Sigmoid colon (tissue), 7 donors: Measurements from ENCODE around the gene DPF1. TPM values are rescaled to one million over a fixed set of nuclear protein-coding genes. Genes with fewer than 3 reads are reported as not detected.

ENCODE experiments used
- DNase-seq: peaks from one replicate; pipeline ENCODE4 v3.0.0-alpha.2; 2019
- H3K27ac ChIP-seq, 4 donors: fragments of 200-600 bp; sonication (generic); one replicate each; pipeline ENCODE4 v1.5.1; 2016 to 2019; ENCODE audit warnings: mild to moderate bottlenecking in 1 of 4
- H3K27me3 ChIP-seq, 3 donors: fragments of 200-600 bp; sonication (generic); one replicate each; pipeline ENCODE4 v1.5.1; 2019; ENCODE audit warnings: mild to moderate bottlenecking in 1 of 3
- H3K36me3 ChIP-seq, 4 donors: fragments of 200-600 bp; sonication (generic); one replicate each; pipeline ENCODE4 v1.5.1; 2016 to 2019
- H3K4me1 ChIP-seq, 4 donors: fragments of 200-600 bp; sonication (generic); one replicate each; pipeline ENCODE4 v1.5.1; 2017 to 2019
- H3K4me3 ChIP-seq, 4 donors: fragments of 200-600 bp; sonication (generic); one replicate each; pipeline ENCODE4 v1.5.1; 2017 to 2019; ENCODE audit warnings: mild to moderate bottlenecking in 2 of 4, moderate library complexity in 1 of 4
- H3K9me3 ChIP-seq, 4 donors: fragments of 200-600 bp in 3 of 4; sonication (generic) in 3 of 4; one replicate each; pipeline versions ENCODE4 v1.5.1 to v1.6.1; 2013 to 2019
- CTCF ChIP-seq, 4 experiments: fragments of 450-650 bp in 3 of 4; fragments of 200-600 bp in 1 of 4; IDR thresholded peaks; one replicate each; pipeline ENCODE4 v1.5.1; 2016 to 2019; ENCODE audit warnings: antibody characterized with exemption in 4 of 4, mild to moderate bottlenecking in 3 of 4, moderate library complexity in 2 of 4
- EP300 ChIP-seq, 4 donors: sonication (generic); formaldehyde crosslinking; IDR thresholded peaks; one replicate each; pipeline ENCODE4 v1.6.1; 2017; ENCODE audit warnings: antibody characterized with exemption in 4 of 4
- POLR2A ChIP-seq, 2 donors: fragments of 450-650 bp; IDR thresholded peaks; one replicate each; pipeline ENCODE4 v1.6.1; 2016; ENCODE audit warnings: antibody characterized with exemption in 2 of 2, mild to moderate bottlenecking in 2 of 2, moderate library complexity in 2 of 2
- POLR2AphosphoS5 ChIP-seq, 4 donors: sonication (generic); formaldehyde crosslinking; IDR thresholded peaks; one replicate each; pipeline ENCODE4 v1.6.1; 2017; ENCODE audit warnings: antibody characterized with exemption in 4 of 4
- WGBS, 2 donors: extraction: QIAGEN DNeasy Blood & Tissue Kit; methylation state at CpG; one replicate each; pipeline ENCODE4 v1.1.7; 2013; 5-methylcytosine and 5-hydroxymethylcytosine counted together
- intact Hi-C: fragments of 100-400 bp; cut with DNase I; formaldehyde crosslinking; loops from one replicate; pipeline ENCODE4 v1.15.1; 2023
- polyA plus RNA-seq, 3 donors: library from polyadenylated mRNA; stranded (reverse); fragments of 200-250 nt; gene quantifications; one replicate each; pipeline ENCODE4 v1.2.3, GENCODE V29; 2013
- total RNA-seq, 4 donors: library from RNA; depleted of rRNA; stranded (reverse); fragments of >200 nt; gene quantifications; one replicate each; pipeline ENCODE4 v1.1.0, GENCODE V29; 2016
- donor health status: healthy with polysubstance abuse.
- donor health status: Bipolar disorder and iron deficiency.
- donor health status: healthy.

Gene DPF1
- total and polyA plus RNA-seq, 7 donors, result 0.12 to 1.4 TPM; not detected in 5

- no peak for DNase-seq
- 81 to 89% methylated on average over 5 of the region's 5 CpGs for WGBS, 2 donors
These were observed 29.8 kb upstream of the DPF1 start for GRCh38 chr19:38253788-38254187.

GRCh38 chr19:38252941-38253691, 29.1 kb upstream of the DPF1 start:
- peaks cover 0 to 68% (median 58%) of the 10 kb centered on the region in 4 donors for H3K4me1 ChIP-seq
- intact Hi-C loops, result no loop called here
- peaks cover 0 to 3% (median 0%) of the 10 kb centered on the region in 4 donors for H3K36me3 ChIP-seq
- DNase-seq, result peak; percentile 75
- H3K27ac ChIP-seq, result peak overlapping the region; percentile 90 to 94 (median 92)
- WGBS, 2 donors, result 45 to 71% methylated on average over 21 of the region's 21 CpGs
- H3K27me3 ChIP-seq, result no peaks in the 10 kb centered on the region
- H3K4me3 ChIP-seq, result peak overlapping the region; percentile 60 to 86 (median 67)
- H3K9me3 ChIP-seq, result no peaks in the 10 kb centered on the region
- peak in 1 of 4 donors; percentile 19 for TF ChIP-seq EP300 (IDR thresholded peaks at IDR 0.05)
- TF ChIP-seq POLR2AphosphoS5 (IDR thresholded peaks at IDR 0.05), result peak; percentile 31 to 76 (median 52)
- TF ChIP-seq POLR2A (IDR thresholded peaks at IDR 0.05), result no peak

More at GRCh38 chr19:38253788-38254187, 29.8 kb upstream of the DPF1 start:
- no peaks in the 10 kb centered on the region for H3K27me3 ChIP-seq
- intact Hi-C loops, result no loop called here
- peaks cover 0 to 61% (median 51%) of the 10 kb centered on the region in 4 donors for H3K4me1 ChIP-seq
- peak overlapping the region; percentile 60 to 86 (median 67) for H3K4me3 ChIP-seq
- H3K27ac ChIP-seq, result peak overlapping the region; percentile 90 to 94 (median 92)
- no peaks in the 10 kb centered on the region for H3K36me3 ChIP-seq
- no peak for TF ChIP-seq EP300 (IDR thresholded peaks at IDR 0.05)
- no peak for TF ChIP-seq CTCF (IDR thresholded peaks at IDR 0.05)
- no peak for TF ChIP-seq POLR2AphosphoS5 (IDR thresholded peaks at IDR 0.05)
- TF ChIP-seq POLR2A (IDR thresholded peaks at IDR 0.05), result no peak
- no peaks in the 10 kb centered on the region for H3K9me3 ChIP-seq

GRCh38 chr19:38252385-38252784, 28.4 kb upstream of the DPF1 start:
- Histone ChIP-seq H3K4me1 (peaks cover 0 to 75% (median 64%) of the 10 kb centered on the region in 4 donors), H3K9me3 (no peaks in the 10 kb centered on the region), H3K27me3 (no peaks in the 10 kb centered on the region), H3K27ac (peak overlapping the region; percentile 90 to 94 (median 92)), H3K4me3 (peak overlapping the region; percentile 60 to 86 (median 67)), H3K36me3 (peaks cover 0 to 5% (median 0%) of the 10 kb centered on the region in 4 donors)
- TF ChIP-seq POLR2A (IDR thresholded peaks at IDR 0.05), result no peak
- no peak for TF ChIP-seq EP300 (IDR thresholded peaks at IDR 0.05)
- TF ChIP-seq CTCF (IDR thresholded peaks at IDR 0.05), result no peak
- TF ChIP-seq POLR2AphosphoS5 (IDR thresholded peaks at IDR 0.05), result no peak
- DNase-seq, result no peak
- intact Hi-C loops, result no loop called here
- WGBS, 2 donors, result 89 to 91% methylated on average over 5 of the region's 5 CpGs

GRCh38 chr19:38251564-38252051, 27.6 kb upstream of the DPF1 start:
- Histone ChIP-seq H3K9me3 (no peaks in the 10 kb centered on the region), H3K4me1 (peaks cover 0 to 74% (median 66%) of the 10 kb centered on the region in 4 donors)
- WGBS, 2 donors, result 22 to 24% methylated on average over 10 of the region's 10 CpGs

More at GRCh38 chr19:38251564-38252051, 27.6 kb upstream of the DPF1 start:
- H3K27me3 ChIP-seq, result no peaks in the 10 kb centered on the region
- DNase-seq, result peak; percentile 83
- peaks cover 0 to 5% (median 0%) of the 10 kb centered on the region in 4 donors for H3K36me3 ChIP-seq
- peak; percentile 46 to 79 (median 62) for TF ChIP-seq POLR2AphosphoS5 (IDR thresholded peaks at IDR 0.05)
- TF ChIP-seq EP300 (IDR thresholded peaks at IDR 0.05), result peak in 1 of 4 donors; percentile 21
- TF ChIP-seq CTCF (IDR thresholded peaks at IDR 0.05), result no peak
- no peak for TF ChIP-seq POLR2A (IDR thresholded peaks at IDR 0.05)
- intact Hi-C loops, result loop anchor here (1.0 kb wide), 2 partner anchors 65 to 70 kb away; no protein-coding TSS in a partner anchor
- peak overlapping the region; percentile 60 to 86 (median 67) for H3K4me3 ChIP-seq
- H3K27ac ChIP-seq, result peak overlapping the region; percentile 90 to 94 (median 92)
